ENCODE data around the gene MSX2.

The MSX2 gene

DNA sequence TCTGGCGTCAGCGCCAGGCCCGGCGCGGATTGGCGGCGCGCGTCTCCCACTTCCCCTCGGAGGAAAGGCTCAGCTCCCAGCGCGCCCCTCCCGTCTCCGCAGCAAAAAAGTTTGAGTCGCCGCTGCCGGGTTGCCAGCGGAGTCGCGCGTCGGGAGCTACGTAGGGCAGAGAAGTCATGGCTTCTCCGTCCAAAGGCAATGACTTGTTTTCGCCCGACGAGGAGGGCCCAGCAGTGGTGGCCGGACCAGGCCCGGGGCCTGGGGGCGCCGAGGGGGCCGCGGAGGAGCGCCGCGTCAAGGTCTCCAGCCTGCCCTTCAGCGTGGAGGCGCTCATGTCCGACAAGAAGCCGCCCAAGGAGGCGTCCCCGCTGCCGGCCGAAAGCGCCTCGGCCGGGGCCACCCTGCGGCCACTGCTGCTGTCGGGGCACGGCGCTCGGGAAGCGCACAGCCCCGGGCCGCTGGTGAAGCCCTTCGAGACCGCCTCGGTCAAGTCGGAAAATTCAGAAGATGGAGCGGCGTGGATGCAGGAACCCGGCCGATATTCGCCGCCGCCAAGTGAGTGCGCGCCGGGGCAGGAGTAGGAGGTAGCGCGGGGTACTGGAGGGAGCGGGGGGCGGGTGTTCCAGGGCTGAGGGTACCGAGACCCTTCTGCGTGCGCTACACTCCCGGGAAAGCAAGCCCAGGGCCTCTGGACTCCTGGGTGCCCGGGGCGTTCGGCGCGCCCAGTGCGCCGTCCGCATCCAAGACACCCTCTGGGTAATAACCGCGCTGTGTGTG is at the start of gene MSX2 (continued):
- TF ChIP-seq, protein P1, sequence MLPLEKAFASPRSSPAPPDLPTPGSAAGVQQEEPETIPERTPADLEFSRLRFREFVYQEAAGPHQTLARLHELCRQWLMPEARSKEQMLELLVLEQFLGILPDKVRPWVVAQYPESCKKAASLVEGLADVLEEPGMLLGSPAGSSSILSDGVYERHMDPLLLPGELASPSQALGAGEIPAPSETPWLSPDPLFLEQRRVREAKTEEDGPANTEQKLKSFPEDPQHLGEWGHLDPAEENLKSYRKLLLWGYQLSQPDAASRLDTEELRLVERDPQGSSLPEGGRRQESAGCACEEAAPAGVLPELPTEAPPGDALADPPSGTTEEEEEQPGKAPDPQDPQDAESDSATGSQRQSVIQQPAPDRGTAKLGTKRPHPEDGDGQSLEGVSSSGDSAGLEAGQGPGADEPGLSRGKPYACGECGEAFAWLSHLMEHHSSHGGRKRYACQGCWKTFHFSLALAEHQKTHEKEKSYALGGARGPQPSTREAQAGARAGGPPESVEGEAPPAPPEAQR (tag by site-specific recombination; IDR thresholded peaks at IDR 0.05) = no peak
- TF ChIP-seq SP3 (tag by site-specific recombination; IDR thresholded peaks at IDR 0.05) = 0 out of 2 replicates have a peak, but pooled peaks have one; percentile 42
- TF ChIP-seq ZNF623 (tag by site-specific recombination; IDR thresholded peaks at IDR 0.05) = no peak
- TF ChIP-seq ZNF19 (tag by site-specific recombination; IDR thresholded peaks at IDR 0.05; ENCODE audit: low read depth) = no peak
- TF ChIP-seq ZNF654 (tag by site-specific recombination; IDR thresholded peaks at IDR 0.05; ENCODE audit: low read depth) = no peak
- TF ChIP-seq OVOL3 (tag by site-specific recombination; IDR thresholded peaks at IDR 0.05) = no peak
- peak; percentile 76 for TF ChIP-seq SP7 (tag by site-specific recombination; IDR thresholded peaks at IDR 0.05)
- no peak for TF ChIP-seq ZNF639 (tag by site-specific recombination; IDR thresholded peaks at IDR 0.05)
- TF ChIP-seq ZEB2 (tag by site-specific recombination; IDR thresholded peaks at IDR 0.05) = no peak
- TF ChIP-seq ZNF629 (tag by site-specific recombination; IDR thresholded peaks at IDR 0.05) = peak; percentile 69
- no peak for TF ChIP-seq ZNF202 (tag by site-specific recombination; IDR thresholded peaks at IDR 0.05; ENCODE audit: borderline replicate concordance)
- TF ChIP-seq ZNF211 (tag by site-specific recombination; IDR thresholded peaks at IDR 0.05; ENCODE audit: low read depth) = no peak
- no peak for TF ChIP-seq TCF7L2 (IDR thresholded peaks at IDR 0.05; ENCODE audit: borderline replicate concordance, low read depth, low read length)
- peak; percentile 56; the same call in 1 of the 2 replicates for TF ChIP-seq YY1 (tag by site-specific recombination; IDR thresholded peaks at IDR 0.05)
- no peak for TF ChIP-seq ZNF354C (tag by site-specific recombination; IDR thresholded peaks at IDR 0.05; ENCODE audit: borderline replicate concordance, low read depth)
- no peak for TF ChIP-seq BCL11B (tag by site-specific recombination; IDR thresholded peaks at IDR 0.05; ENCODE audit: low read depth)
- TF ChIP-seq, protein P2, sequence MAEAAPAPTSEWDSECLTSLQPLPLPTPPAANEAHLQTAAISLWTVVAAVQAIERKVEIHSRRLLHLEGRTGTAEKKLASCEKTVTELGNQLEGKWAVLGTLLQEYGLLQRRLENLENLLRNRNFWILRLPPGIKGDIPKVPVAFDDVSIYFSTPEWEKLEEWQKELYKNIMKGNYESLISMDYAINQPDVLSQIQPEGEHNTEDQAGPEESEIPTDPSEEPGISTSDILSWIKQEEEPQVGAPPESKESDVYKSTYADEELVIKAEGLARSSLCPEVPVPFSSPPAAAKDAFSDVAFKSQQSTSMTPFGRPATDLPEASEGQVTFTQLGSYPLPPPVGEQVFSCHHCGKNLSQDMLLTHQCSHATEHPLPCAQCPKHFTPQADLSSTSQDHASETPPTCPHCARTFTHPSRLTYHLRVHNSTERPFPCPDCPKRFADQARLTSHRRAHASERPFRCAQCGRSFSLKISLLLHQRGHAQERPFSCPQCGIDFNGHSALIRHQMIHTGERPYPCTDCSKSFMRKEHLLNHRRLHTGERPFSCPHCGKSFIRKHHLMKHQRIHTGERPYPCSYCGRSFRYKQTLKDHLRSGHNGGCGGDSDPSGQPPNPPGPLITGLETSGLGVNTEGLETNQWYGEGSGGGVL (tag by site-specific recombination; IDR thresholded peaks at IDR 0.05) = no peak
- no peak for TF ChIP-seq ZNF624 (tag by site-specific recombination; IDR thresholded peaks at IDR 0.05)
- TF ChIP-seq ELK4 (IDR thresholded peaks at IDR 0.05; ENCODE audit: borderline replicate concordance, low read depth, low read length) = no peak
- no peak for TF ChIP-seq BCL6B (tag by site-specific recombination; IDR thresholded peaks at IDR 0.05)
- TF ChIP-seq ZSCAN30 (tag by site-specific recombination; IDR thresholded peaks at IDR 0.05) = 0 out of 2 replicates have a peak, but pooled peaks have one; percentile 48
- TF ChIP-seq ZNF830 (tag by site-specific recombination; IDR thresholded peaks at IDR 0.05; ENCODE audit: low read depth) = no peak
- TF ChIP-seq ZNF571 (tag by site-specific recombination; IDR thresholded peaks at IDR 0.05) = no peak
- peak; percentile 67; the same call in 1 of the 2 replicates for TF ChIP-seq ZNF777 (tag by site-specific recombination; IDR thresholded peaks at IDR 0.05; ENCODE audit: borderline replicate concordance)
- no peak for TF ChIP-seq IKZF3 (tag by site-specific recombination; IDR thresholded peaks at IDR 0.05)
- TF ChIP-seq WT1 (tag by site-specific recombination; IDR thresholded peaks at IDR 0.05) = no peak; the same call in 1 of the 2 replicates
- TF ChIP-seq ZNF324 (tag by site-specific recombination; IDR thresholded peaks at IDR 0.05) = no peak
- peak; percentile 97 for TF ChIP-seq ZBTB26 (tag by site-specific recombination; optimal IDR thresholded peaks at IDR 0.05)
- no peak for TF ChIP-seq GLI2 (tag by site-specific recombination; IDR thresholded peaks at IDR 0.05; ENCODE audit: borderline replicate concordance, low read depth)
- TF ChIP-seq FEZF1 (tag by site-specific recombination; IDR thresholded peaks at IDR 0.05) = 0 out of 2 replicates have a peak, but pooled peaks have one; percentile 6
- TF ChIP-seq ZNF2 (tag by site-specific recombination; IDR thresholded peaks at IDR 0.05) = 0 out of 2 replicates have a peak, but pooled peaks have one; percentile 21
- TF ChIP-seq ZNF248 (tag by site-specific recombination; IDR thresholded peaks at IDR 0.05) = no peak

Data from HEK293 (cell line).